ENCODE measurements around the gene IL17B. TPM values are rescaled to one million over a fixed set of nuclear protein-coding genes. Genes with fewer than 3 reads are reported as not detected.
A peak's percentile ranks its signal among the peaks of the same experiment; 100 is the strongest.

IL17B gene
- total RNA-seq, 2 donors from 2014 or later: 9.3 TPM; not detected in 1

DNA sequence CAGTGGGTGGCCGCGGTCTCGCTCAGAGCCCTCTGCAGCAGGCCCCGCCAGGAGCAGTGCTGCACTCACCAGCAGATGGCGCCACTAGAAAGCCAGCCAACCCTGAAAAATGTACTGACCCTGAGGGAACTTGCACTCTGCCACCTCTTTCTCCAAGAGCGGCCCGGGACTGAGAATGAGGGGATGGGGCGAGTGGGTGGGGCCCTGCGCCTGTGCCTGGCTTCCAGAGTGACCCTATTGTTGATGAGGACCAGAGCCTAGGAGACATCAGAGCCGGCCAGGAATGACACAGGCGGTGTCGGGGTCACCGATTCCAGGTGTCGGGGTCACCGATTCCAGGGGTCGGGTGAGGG is 2.9 kb upstream of the IL17B start:
- H3K27ac ChIP-seq: peak overlapping the region; percentile 72 to 74
- 35% methylated on average over 16 of the region's 16 CpGs for WGBS
- TF ChIP-seq POLR2AphosphoS5 (IDR thresholded peaks at IDR 0.05) (peak; percentile 27), POLR2A (IDR thresholded peaks at IDR 0.05) (no peak)
- TF ChIP-seq, protein P1, sequence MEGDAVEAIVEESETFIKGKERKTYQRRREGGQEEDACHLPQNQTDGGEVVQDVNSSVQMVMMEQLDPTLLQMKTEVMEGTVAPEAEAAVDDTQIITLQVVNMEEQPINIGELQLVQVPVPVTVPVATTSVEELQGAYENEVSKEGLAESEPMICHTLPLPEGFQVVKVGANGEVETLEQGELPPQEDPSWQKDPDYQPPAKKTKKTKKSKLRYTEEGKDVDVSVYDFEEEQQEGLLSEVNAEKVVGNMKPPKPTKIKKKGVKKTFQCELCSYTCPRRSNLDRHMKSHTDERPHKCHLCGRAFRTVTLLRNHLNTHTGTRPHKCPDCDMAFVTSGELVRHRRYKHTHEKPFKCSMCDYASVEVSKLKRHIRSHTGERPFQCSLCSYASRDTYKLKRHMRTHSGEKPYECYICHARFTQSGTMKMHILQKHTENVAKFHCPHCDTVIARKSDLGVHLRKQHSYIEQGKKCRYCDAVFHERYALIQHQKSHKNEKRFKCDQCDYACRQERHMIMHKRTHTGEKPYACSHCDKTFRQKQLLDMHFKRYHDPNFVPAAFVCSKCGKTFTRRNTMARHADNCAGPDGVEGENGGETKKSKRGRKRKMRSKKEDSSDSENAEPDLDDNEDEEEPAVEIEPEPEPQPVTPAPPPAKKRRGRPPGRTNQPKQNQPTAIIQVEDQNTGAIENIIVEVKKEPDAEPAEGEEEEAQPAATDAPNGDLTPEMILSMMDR (IDR thresholded peaks at IDR 0.05): peak; percentile 89 to 93 (median 92)
- H3K4me3 ChIP-seq: no peak overlapping the region
- H3K27me3 ChIP-seq (replicated peaks; ENCODE audit: insufficient read depth): no peaks in the 10 kb centered on the region
- intact Hi-C loops (cut with DNase I): loop anchor here (2.0 to 5.0 kb wide), 2 partner anchors 53 to 180 kb away; no protein-coding TSS in a partner anchor
- no peaks in the 10 kb centered on the region for H3K9me3 ChIP-seq
- DNase-seq (ENCODE audit: low spot score): peak; percentile 63
- no peaks in the 10 kb centered on the region for H3K36me3 ChIP-seq
- no peaks in the 10 kb centered on the region for H3K4me1 ChIP-seq (replicated peaks)

DNA sequence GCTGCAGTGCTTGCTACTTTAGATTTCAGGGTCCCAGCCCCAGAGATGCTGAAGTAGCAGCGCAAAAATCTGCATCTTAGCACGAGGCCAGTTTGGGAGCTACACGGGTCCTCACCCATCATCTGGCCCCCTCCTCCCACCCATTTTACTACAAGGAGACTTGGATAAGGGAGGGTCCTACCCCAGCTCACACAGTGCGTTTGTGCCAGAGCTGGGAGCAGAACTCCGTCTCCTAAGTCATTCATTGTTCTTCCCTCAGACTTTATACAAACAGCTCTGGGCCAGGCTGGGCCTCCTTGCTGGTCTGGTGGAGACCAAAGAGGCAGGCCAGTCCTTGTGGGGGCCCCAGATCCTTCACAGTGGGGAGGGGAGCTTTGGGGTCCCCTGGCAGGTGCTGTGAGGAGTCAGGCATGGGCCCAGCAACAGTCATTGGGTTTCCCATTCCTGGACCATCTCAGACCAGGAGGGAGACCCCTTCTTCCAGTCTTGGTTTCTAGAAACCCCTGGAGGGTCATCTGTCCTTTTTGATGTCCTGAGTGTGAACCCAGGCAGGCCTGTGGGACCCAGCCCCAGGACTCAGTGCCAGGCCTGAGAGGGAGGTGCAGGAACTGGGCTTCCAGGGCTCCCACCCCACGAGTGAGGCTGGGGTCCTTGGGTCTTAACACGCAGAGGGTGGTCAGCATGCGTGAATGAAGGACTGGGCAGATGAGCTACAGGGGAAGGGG is 2.3 kb upstream of the IL17B start:
- intact Hi-C loops (cut with DNase I): loop anchor here (2.0 to 5.0 kb wide), 2 partner anchors 53 to 181 kb away; no protein-coding TSS in a partner anchor
- Histone ChIP-seq H3K4me1 (replicated peaks) (no peaks in the 10 kb centered on the region), H3K4me3 (no peak overlapping the region)

DNA sequence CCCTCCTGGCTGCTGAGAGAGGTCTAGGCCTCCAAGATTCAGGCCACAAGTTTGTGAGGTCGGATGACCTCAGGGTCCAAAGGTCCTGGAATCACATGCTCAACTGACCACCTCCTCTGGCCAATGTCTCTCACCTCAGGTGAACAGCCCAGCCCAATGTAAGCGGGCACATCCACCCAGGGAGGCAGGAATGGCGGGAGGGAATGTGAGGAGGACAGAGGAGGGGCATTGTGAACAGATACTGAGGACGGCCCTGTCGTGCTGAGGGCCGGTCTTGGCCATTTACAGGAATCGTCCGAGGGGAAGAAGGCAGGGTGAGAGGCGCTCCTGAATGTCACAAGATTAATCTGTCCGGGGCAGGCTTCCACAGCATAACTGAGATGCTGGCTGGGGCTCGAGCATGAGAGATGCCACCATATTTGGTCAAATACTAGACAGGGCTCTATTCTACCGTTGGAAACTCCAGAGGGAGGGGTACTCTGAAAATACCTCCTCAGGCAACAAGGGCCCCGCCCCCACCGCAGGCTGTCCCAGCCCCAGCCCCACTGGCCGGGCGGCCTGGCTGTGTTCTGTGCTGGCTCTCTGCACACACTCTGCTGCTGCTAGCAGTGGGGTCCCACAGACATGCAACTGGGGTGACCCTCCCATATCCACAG is 1.5 kb upstream of the IL17B start:
- TF ChIP-seq, protein P1 (IDR thresholded peaks at IDR 0.05): no peak
- TF ChIP-seq POLR2A (IDR thresholded peaks at IDR 0.05) (no peak), POLR2AphosphoS5 (IDR thresholded peaks at IDR 0.05) (peak; percentile 67)
- H3K4me1 ChIP-seq (replicated peaks): no peaks in the 10 kb centered on the region
- no peak overlapping the region for H3K4me3 ChIP-seq
- H3K27me3 ChIP-seq (replicated peaks; ENCODE audit: insufficient read depth): no peaks in the 10 kb centered on the region
- H3K27ac ChIP-seq: peak overlapping the region; percentile 72 to 74
- no peak for DNase-seq (ENCODE audit: low spot score)
- intact Hi-C loops (cut with DNase I): loop anchor here (2.0 to 5.0 kb wide), 2 partner anchors 54 to 182 kb away; no protein-coding TSS in a partner anchor
- WGBS: 52% methylated on average over 16 of the region's 16 CpGs
- H3K9me3 ChIP-seq: no peaks in the 10 kb centered on the region
- no peaks in the 10 kb centered on the region for H3K36me3 ChIP-seq

More for the DNA sequence above, 2.3 kb upstream of the IL17B start:
- no peaks in the 10 kb centered on the region for H3K27me3 ChIP-seq (replicated peaks; ENCODE audit: insufficient read depth)
- H3K36me3 ChIP-seq: no peaks in the 10 kb centered on the region
- no peak for DNase-seq (ENCODE audit: low spot score)
- 50% methylated on average over 8 of the region's 8 CpGs for WGBS
- TF ChIP-seq, protein P1 (IDR thresholded peaks at IDR 0.05): no peak
- TF ChIP-seq POLR2A (IDR thresholded peaks at IDR 0.05) (no peak), POLR2AphosphoS5 (IDR thresholded peaks at IDR 0.05) (no peak)
- H3K9me3 ChIP-seq: no peaks in the 10 kb centered on the region
- H3K27ac ChIP-seq: peak overlapping the region; percentile 72 to 74

DNA sequence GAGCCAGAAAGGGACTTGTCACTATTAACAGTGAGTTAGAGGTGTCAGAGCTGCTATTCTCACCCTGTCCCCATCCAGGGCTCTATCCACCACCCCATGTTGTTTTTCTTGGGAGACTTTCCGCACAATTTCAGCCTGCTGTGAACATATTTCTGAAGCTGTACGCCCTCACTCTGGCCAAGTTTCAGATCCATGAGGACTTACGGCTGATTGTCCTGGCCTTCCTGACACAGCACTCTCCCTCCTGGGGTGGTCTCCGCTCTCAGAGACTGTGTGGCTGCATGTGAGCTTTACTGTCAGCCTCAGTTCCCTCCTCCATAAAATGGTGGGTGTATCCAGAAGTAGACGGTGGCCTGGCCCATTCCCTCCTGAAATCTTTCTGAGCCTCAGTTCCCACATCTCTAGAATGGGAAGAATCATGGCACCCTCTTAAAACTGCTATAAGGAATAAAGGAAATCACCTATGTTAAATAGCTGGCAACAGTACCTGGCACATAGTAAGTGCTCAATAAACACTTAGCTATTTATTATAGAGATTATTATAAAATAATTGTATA is 804 bp upstream of the IL17B start:
- H3K36me3 ChIP-seq: no peaks in the 10 kb centered on the region
- peak overlapping the region; percentile 72 to 74 for H3K27ac ChIP-seq
- H3K9me3 ChIP-seq: no peaks in the 10 kb centered on the region
- H3K4me3 ChIP-seq: no peak overlapping the region
- H3K4me1 ChIP-seq (replicated peaks): no peaks in the 10 kb centered on the region
- TF ChIP-seq POLR2A (IDR thresholded peaks at IDR 0.05): no peak
- no peak for TF ChIP-seq POLR2AphosphoS5 (IDR thresholded peaks at IDR 0.05)
- TF ChIP-seq, protein P1 (IDR thresholded peaks at IDR 0.05): no peak
- H3K27me3 ChIP-seq (replicated peaks; ENCODE audit: insufficient read depth): no peaks in the 10 kb centered on the region
- no peak for DNase-seq (ENCODE audit: low spot score)
- intact Hi-C loops (cut with DNase I): loop anchor here (2.0 to 5.0 kb wide), 2 partner anchors 55 to 182 kb away; no protein-coding TSS in a partner anchor
- 61% methylated on average over 5 of the region's 5 CpGs for WGBS
